HG02884 (cell line): ENCODE results near the gene ERC1.

Source experiments
- ATAC-seq: cut with Tn5 transposase; IDR thresholded peaks from one replicate; pipeline ENCODE4 v1.9.1; 2021; ENCODE audit warnings: mild to moderate bottlenecking, moderate library complexity; ENCODE audit not compliant: unreplicated experiment

ERC1 gene

GRCh38 chr12:990661-991349 is at the start of gene ERC1:
TSS of gene ERC1 (plus strand) at chr12:991223. CDS start at chr12:1027904, 36,681 bp downstream.
- ATAC-seq: peak; percentile 82

GRCh38 chr12:943051-943450 is 48.0 kb upstream of the ERC1 start:
- no peak for ATAC-seq

GRCh38 chr12:944211-944610 is 46.8 kb upstream of the ERC1 start:
- ATAC-seq: no peak

DNA sequence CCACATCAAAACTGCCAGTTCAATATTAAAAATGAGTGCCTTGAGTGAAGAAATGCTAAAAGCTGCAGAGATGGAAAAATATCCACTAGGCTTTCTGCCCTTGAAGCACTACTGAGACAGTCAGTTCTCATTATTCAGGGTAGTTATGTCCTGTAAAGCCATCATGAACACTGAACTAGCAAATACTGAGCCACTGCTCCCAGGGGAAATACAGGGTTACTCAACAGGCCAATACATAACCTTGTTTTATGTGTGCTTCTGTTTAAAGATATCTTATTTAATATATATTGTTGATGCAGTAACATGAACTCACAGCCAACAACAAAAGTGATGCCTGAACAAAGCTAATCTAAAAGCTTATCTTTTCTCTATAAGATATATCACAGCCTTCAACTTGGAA is 44.8 kb upstream of the ERC1 start:
- no peak for ATAC-seq

DNA sequence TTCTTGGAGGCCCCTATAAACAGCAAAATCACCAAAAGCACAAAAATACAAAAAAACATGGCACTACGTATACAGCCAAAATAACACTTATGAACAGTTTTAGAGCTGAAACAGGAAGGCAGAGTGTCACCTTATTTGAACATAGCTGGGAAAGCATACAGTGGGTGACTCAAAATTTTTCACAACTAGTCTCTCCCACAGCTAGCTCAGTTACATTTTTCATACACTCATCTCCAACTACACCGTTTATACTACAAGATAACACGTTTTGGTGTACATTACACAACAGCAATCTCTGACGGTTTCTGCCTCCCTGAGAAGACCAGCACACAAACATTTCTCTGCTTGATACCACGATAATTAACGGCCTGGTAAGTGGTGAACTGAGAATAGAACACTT is 44.4 kb upstream of the ERC1 start:
- ATAC-seq: no peak

- ATAC-seq: no peak
Observed at GRCh38 chr12:948238-948637, 42.8 kb upstream of the ERC1 start.

GRCh38 chr12:949453-950191 is 41.4 kb upstream of the ERC1 start, which contains the start of gene RAD52:
TSS of gene RAD52 (minus strand) at chr12:949694. CDS start at chr12:933058, 16,636 bp downstream.
- peak; percentile 85 for ATAC-seq

- ATAC-seq: no peak
Observed at GRCh38 chr12:951176-951575, 39.8 kb upstream of the ERC1 start.

DNA sequence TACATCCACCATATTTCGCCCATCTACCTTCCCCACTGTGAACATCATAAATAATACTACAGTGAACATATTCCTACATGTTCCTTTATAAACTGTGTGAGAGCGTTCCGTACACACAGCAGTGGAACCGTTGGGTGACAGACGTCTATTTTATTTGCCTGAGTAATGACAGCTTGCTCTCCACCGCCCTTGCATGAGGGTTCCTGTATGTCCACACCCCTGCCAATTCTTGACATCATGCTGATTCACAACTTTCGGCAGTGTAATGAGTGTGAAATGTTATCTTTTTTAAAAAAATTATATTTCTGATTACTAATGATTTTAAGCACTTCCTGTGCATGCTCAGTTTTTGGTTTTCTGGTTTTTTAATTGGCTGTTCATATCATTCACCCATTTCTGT is 37.2 kb upstream of the ERC1 start:
- no peak for ATAC-seq

- ATAC-seq: no peak
Observed at GRCh38 chr12:954741-955140, 36.3 kb upstream of the ERC1 start.

DNA sequence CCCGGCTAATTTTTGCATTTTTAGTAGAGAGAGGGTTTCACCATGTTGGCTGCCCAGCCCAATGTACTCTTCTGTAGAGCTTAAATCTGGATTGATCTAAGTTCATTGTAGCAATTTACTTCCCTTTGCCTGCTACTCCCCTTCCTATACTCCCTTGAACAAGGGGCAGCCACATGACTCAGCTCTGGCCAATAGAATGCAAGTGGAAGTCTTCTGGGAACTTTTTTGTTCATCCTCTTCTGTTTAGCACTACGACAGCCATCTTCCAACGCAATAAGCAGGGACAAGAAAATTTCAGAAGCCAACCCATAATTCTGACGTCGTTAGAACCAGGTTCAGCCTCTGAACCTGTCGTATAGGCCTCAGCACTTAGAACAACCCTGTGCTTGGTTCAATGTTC is 35.1 kb upstream of the ERC1 start:
- no peak for ATAC-seq

DNA sequence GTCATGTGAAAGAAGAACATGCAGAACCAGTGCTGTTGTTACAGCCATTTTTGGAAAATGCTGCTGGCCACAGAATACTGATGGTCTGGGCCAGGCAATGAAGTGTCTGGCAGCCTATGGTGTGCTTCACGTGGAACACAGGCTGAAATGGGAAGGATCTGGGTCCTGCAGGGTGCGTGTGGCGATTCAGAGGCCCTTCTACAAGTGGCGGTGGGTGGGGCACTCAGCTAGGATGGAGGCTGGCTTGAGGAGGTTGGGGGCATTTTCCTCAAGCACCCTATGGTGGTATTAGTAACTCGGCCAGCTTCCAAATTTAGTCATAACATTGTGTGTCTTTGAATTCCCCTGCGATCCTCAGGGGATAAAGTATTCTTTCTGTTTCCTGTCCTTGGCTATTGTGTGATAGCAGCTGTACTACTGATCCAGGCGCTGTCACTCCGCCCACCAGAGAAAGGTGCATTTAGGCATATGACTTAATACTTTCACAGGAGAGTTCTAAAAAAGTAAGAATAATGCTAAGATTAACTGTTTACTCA is 32.4 kb upstream of the ERC1 start:
- ATAC-seq: no peak

- no peak for ATAC-seq
Observed at GRCh38 chr12:966724-967123, 24.3 kb upstream of the ERC1 start.

GRCh38 chr12:967641-968040 is 23.4 kb upstream of the ERC1 start:
- no peak for ATAC-seq

GRCh38 chr12:968545-968944 is 22.5 kb upstream of the ERC1 start:
- no peak for ATAC-seq

GRCh38 chr12:969821-970220 is 21.2 kb upstream of the ERC1 start:
- no peak for ATAC-seq

DNA sequence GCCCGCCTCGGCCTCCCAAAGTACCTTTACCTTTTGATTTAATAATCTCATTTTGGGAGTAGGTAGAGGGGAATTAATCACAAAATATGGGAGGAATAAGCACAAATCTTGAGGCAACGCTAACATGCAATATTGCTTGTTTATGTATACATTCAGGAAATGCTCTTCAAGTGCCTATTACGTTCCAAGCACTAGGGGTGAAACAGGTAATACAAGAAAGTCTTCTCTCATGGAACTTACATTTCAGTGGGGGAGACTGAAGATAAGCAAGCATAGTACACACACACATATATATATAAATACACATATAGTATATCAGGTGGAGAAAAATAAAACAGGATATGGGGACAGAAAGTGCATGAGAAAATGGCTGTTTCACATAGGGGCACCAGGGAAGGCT is 19.0 kb upstream of the ERC1 start:
- ATAC-seq: no peak

DNA sequence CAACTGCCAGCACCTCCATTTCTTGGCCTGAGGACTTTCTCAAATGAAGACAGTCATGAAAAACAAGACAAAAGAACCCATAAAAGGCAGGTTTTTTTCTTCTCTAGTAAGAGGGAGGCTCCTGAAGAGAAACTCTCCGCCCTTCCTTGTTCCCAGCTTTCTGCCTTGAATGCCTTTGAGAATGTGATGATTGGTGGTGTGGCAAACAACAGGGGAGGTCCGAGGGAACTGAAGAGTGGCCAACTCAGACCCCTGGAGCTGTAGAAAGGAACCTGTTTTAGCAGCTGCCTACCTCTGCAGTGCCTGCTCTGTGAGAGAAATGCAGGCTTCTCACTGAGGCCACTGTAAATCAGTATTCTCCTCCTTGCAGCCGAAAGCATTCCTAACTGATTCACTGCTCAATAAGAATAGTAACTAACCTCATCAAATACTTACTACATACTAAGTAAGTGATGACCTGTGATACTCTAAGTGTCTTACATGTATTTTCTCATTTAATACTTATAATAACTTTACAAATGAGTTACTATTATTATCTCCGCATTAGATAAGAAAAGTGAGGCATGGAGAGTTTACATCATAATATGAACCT is 16.7 kb upstream of the ERC1 start:
- ATAC-seq: no peak

- no peak for ATAC-seq
Observed at GRCh38 chr12:976644-977043, 14.4 kb upstream of the ERC1 start.

DNA sequence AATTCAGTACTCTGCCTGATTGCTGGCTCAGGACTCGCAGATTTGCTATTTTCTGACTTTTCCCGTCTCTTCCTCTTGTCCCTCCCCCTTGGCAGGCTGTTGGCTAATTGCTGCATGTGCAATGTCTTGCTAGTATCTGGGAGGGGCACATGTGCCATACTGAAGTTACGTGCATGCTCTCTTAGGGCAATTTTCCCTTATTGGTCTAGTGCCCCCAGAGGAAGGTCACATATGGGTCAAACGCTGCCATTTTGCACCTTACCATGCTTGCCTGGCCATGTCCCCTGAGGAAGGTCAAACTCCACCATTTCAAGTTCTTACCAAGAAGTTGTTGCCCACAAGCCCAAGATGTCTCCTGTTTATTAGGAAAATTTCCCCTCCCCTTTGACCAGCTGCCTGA is 13.9 kb upstream of the ERC1 start:
- ATAC-seq: no peak

DNA sequence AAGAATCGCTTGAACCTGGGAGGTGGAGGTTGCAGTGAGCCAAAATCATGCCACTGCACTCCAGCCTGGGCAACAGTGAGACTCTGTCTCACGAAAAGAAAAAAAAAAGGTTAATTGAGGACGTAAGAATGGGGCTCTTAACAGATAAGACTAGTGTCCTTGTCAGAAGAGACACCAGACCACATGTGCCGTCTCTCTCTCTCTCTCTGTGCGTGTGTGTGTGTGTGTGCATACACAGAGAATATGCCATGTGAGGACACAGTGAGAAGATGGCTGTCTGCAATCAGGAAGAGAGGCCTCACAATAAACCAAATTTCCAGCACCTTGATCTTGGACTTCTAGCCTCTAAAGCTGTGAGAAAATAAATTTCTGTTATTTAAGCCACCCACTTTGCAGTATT is 11.7 kb upstream of the ERC1 start:
- no peak for ATAC-seq
